Measurements from ENCODE around the gene CNTN4. TPM values are rescaled to one million over a fixed set of nuclear protein-coding genes. Genes with fewer than 3 reads are reported as not detected.

The CNTN4 gene
- total RNA-seq, 1 donor from 2014 or later: 5.2 TPM

- H3K27ac Mint-ChIP-seq: no peak overlapping the region
These were observed 1007.1 kb downstream of the CNTN4 start for GRCh38 chr3:3105815-3106214.

DNA sequence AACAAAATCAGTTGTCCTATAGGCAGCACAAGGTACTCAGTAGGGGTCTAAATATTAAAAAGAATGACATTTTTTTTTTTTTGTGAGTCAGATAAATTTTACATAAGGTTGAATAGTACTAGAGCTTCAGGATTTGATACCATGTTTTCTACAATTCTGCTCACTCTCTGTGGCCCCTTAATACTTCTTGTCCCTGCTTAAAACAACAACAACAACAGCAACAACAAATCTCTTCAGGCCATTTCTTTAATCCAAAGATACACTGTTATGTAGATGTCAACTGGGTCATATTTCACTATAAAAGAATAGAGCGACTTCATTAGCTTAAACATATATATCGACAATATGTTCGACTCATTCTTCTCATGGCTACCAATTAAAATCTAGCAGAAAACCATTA is 1008.5 kb downstream of the CNTN4 start:
- no peaks in the 10 kb centered on the region for H3K27me3 ChIP-seq
- H3K79me2 ChIP-seq (ENCODE audit: low read depth): no peaks in the 10 kb centered on the region
- Mint-ChIP-seq H3K36me3 (no peaks in the 10 kb centered on the region), H3K4me3 (no peak overlapping the region), H3K9me3 (no peaks in the 10 kb centered on the region), H3K27ac (no peak overlapping the region), H3K27me3 (ENCODE audit: insufficient read depth, low read depth) (no peaks in the 10 kb centered on the region), H3K4me1 (peaks cover 5% of the 10 kb centered on the region)
- no peak overlapping the region for H3K4me2 ChIP-seq
- no peak for DNase-seq (ENCODE audit: low spot score)
- H3F3A ChIP-seq (ENCODE audit: low read depth): peaks cover 3% of the 10 kb centered on the region
- peaks cover 8% of the 10 kb centered on the region for H3K4me1 ChIP-seq
- TF ChIP-seq EZH2 (IDR thresholded peaks at IDR 0.05): no peak
- no peak for TF ChIP-seq EZH2phosphoT487 (IDR thresholded peaks at IDR 0.05)
- TF ChIP-seq, protein P1, sequence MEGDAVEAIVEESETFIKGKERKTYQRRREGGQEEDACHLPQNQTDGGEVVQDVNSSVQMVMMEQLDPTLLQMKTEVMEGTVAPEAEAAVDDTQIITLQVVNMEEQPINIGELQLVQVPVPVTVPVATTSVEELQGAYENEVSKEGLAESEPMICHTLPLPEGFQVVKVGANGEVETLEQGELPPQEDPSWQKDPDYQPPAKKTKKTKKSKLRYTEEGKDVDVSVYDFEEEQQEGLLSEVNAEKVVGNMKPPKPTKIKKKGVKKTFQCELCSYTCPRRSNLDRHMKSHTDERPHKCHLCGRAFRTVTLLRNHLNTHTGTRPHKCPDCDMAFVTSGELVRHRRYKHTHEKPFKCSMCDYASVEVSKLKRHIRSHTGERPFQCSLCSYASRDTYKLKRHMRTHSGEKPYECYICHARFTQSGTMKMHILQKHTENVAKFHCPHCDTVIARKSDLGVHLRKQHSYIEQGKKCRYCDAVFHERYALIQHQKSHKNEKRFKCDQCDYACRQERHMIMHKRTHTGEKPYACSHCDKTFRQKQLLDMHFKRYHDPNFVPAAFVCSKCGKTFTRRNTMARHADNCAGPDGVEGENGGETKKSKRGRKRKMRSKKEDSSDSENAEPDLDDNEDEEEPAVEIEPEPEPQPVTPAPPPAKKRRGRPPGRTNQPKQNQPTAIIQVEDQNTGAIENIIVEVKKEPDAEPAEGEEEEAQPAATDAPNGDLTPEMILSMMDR (IDR thresholded peaks at IDR 0.05): no peak
- H3K36me3 ChIP-seq: no peaks in the 10 kb centered on the region
- H3K4me3 ChIP-seq: no peak overlapping the region
- no peak overlapping the region for H3K9ac ChIP-seq
- no peaks in the 10 kb centered on the region for H3K9me3 ChIP-seq (ENCODE audit: low read depth)
- no peaks in the 10 kb centered on the region for H4K20me1 ChIP-seq (ENCODE audit: low read depth)
- H3K27ac ChIP-seq: no peak overlapping the region
- H2AFZ ChIP-seq (replicated peaks): no peak overlapping the region

More at GRCh38 chr3:3105815-3106214, 1007.1 kb downstream of the CNTN4 start:
- DNase-seq (ENCODE audit: low spot score): no peak
- H3K27ac ChIP-seq: no peak overlapping the region
- Mint-ChIP-seq H3K36me3 (no peaks in the 10 kb centered on the region), H3K9me3 (no peaks in the 10 kb centered on the region), H3K4me1 (peaks cover 5% of the 10 kb centered on the region), H3K4me3 (no peak overlapping the region), H3K27me3 (ENCODE audit: insufficient read depth, low read depth) (no peaks in the 10 kb centered on the region)
- no peaks in the 10 kb centered on the region for H3K36me3 ChIP-seq
- H2AFZ ChIP-seq (replicated peaks): no peak overlapping the region
- peaks cover 8% of the 10 kb centered on the region for H3K4me1 ChIP-seq
- peaks cover 3% of the 10 kb centered on the region for H3F3A ChIP-seq (ENCODE audit: low read depth)
- no peaks in the 10 kb centered on the region for H3K79me2 ChIP-seq (ENCODE audit: low read depth)
- no peak overlapping the region for H3K9ac ChIP-seq
- H3K4me3 ChIP-seq: no peak overlapping the region
- TF ChIP-seq EZH2 (IDR thresholded peaks at IDR 0.05): no peak
- no peak for TF ChIP-seq EZH2phosphoT487 (IDR thresholded peaks at IDR 0.05)
- TF ChIP-seq, protein P1 (IDR thresholded peaks at IDR 0.05): no peak
- no peaks in the 10 kb centered on the region for H3K27me3 ChIP-seq
- H3K4me2 ChIP-seq: no peak overlapping the region
- no peaks in the 10 kb centered on the region for H3K9me3 ChIP-seq (ENCODE audit: low read depth)
- H4K20me1 ChIP-seq (ENCODE audit: low read depth): no peaks in the 10 kb centered on the region

Small RNAs within 50 kb of the gene (small RNA-seq; reads per million reads assigned to genes)
- gene RF00416 (not detected), gene RN7SKP144 (not detected)
